Measurements from ENCODE around the gene FST. TPM values are rescaled to one million over a fixed set of nuclear protein-coding genes. Genes with fewer than 3 reads are reported as not detected.

FST gene
- total RNA-seq, 3 donors from 2014 or later (not counting 1 experiment from before 2014, with no cell fraction given) = not detected

- no peak overlapping the region for H3K27ac ChIP-seq (ENCODE audit: low read length)
- Mint-ChIP-seq H3K9me3 (no peaks in the 10 kb centered on the region), H3K36me3 (no peaks in the 10 kb centered on the region), H3K27ac (no peak overlapping the region), H3K4me1 (no peaks in the 10 kb centered on the region), H3K27me3 (ENCODE audit: low read depth in 2 of 2) (peaks cover 13 to 34% of the 10 kb centered on the region in 2 donors), H3K4me3 (no peak overlapping the region)
- WGBS (ENCODE audit: insufficient coverage) = 60% methylated on average over 2 of the region's 2 CpGs
- DNase-seq (no peak), ATAC-seq (no peak)
- peaks cover 2% of the 10 kb centered on the region for H3K27me3 ChIP-seq (ENCODE audit: control insufficient read depth, insufficient read depth, low read length)
- TF ChIP-seq, protein P1, sequence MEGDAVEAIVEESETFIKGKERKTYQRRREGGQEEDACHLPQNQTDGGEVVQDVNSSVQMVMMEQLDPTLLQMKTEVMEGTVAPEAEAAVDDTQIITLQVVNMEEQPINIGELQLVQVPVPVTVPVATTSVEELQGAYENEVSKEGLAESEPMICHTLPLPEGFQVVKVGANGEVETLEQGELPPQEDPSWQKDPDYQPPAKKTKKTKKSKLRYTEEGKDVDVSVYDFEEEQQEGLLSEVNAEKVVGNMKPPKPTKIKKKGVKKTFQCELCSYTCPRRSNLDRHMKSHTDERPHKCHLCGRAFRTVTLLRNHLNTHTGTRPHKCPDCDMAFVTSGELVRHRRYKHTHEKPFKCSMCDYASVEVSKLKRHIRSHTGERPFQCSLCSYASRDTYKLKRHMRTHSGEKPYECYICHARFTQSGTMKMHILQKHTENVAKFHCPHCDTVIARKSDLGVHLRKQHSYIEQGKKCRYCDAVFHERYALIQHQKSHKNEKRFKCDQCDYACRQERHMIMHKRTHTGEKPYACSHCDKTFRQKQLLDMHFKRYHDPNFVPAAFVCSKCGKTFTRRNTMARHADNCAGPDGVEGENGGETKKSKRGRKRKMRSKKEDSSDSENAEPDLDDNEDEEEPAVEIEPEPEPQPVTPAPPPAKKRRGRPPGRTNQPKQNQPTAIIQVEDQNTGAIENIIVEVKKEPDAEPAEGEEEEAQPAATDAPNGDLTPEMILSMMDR (IDR thresholded peaks at IDR 0.05) = no peak
- intact Hi-C loops (cut with micrococcal nuclease) = no loop called here
- H3K4me1 ChIP-seq (ENCODE audit: control insufficient read depth, insufficient read depth, low read length) = no peaks in the 10 kb centered on the region
- no peak overlapping the region for H3K4me3 ChIP-seq (ENCODE audit: low read length)
- no peaks in the 10 kb centered on the region for H3K36me3 ChIP-seq (ENCODE audit: control insufficient read depth, insufficient read depth, low read length)
- H3K9me3 ChIP-seq (ENCODE audit: control insufficient read depth, insufficient read depth, low read length) = no peaks in the 10 kb centered on the region
Measured at GRCh38 chr5:53463909-53464621, 16.4 kb upstream of the FST start.

DNA sequence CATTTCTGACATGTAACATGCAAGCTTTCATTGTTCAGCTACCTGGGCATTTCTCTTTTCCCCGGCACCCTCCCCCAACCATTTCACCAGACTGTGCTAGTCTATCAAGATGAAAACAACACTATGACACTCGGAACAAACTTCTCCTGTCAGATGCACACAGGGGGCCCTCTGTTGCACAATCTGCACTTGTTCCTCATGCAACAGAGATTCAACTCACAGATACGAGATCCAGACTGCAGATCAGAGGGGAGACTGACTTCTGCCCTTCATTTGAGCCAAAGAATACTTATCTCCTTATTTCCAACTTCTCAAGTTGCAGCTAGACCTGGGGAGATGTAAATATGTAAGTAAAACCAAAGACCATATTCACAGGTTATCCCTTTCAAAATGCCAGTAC is 15.7 kb upstream of the FST start:
- DNase-seq (no peak), ATAC-seq (peak in 1 of 3 donors; percentile 49)
- no peaks in the 10 kb centered on the region for H3K9me3 Mint-ChIP-seq
- H3K9me3 ChIP-seq (ENCODE audit: control insufficient read depth, insufficient read depth, low read length) = no peaks in the 10 kb centered on the region
- no peaks in the 10 kb centered on the region for H3K4me1 ChIP-seq (ENCODE audit: control insufficient read depth, insufficient read depth, low read length)
- no peak overlapping the region for H3K4me3 ChIP-seq (ENCODE audit: low read length)
- 59% methylated on average over 3 of the region's 3 CpGs for WGBS (ENCODE audit: insufficient coverage)
- H3K27me3 Mint-ChIP-seq (ENCODE audit: low read depth in 2 of 2) = peaks cover 14 to 27% of the 10 kb centered on the region in 2 donors
- peaks cover 2% of the 10 kb centered on the region for H3K27me3 ChIP-seq (ENCODE audit: control insufficient read depth, insufficient read depth, low read length)
- no peak overlapping the region for H3K4me3 Mint-ChIP-seq
- TF ChIP-seq, protein P1 (IDR thresholded peaks at IDR 0.05) = no peak
- no peaks in the 10 kb centered on the region for H3K4me1 Mint-ChIP-seq
- H3K27ac ChIP-seq (ENCODE audit: low read length) = no peak overlapping the region
- no peaks in the 10 kb centered on the region for H3K36me3 ChIP-seq (ENCODE audit: control insufficient read depth, insufficient read depth, low read length)
- H3K36me3 Mint-ChIP-seq = no peaks in the 10 kb centered on the region
- intact Hi-C loops (cut with micrococcal nuclease) = no loop called here
- no peak overlapping the region for H3K27ac Mint-ChIP-seq

DNA sequence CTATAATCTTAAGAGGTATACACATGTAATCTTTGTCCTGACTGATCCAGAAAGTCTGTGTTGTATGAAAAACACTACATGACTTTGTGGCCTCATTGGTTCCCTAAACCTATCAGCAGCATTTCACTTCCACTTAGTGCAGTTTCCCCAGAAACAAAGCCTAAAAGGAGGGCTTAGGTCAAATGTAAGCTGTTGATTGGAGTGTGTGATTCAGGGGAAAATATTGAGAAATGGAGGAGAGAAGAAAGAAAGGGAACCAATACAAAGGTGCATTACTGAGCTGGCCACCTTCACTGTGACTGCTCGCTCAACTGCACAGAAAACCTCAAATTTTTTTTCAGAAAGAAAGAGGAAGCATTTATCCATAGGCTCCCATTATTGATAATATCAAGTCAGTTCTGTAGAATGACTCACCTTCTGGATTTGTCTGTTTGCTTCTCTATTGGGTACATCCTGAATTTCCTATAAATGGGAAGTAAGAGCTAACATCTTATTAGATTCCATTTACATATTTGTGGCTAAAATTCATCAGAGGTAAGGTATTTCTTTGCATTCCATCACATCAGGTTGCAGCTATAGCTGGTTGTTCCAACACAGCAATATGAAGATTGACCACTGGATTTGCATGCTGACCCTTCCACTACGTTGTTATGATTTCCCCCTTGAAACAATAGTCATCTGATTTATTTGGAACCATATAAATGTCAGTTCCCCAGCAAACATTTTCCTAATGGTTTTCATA is 10.3 kb upstream of the FST start:
- no peak overlapping the region for H3K27ac ChIP-seq (ENCODE audit: low read length)
- H3K27ac Mint-ChIP-seq = no peak overlapping the region
- DNase-seq (no peak), ATAC-seq (no peak)
- H3K36me3 ChIP-seq (ENCODE audit: control insufficient read depth, insufficient read depth, low read length) = no peaks in the 10 kb centered on the region
- H3K27me3 ChIP-seq (ENCODE audit: control insufficient read depth, insufficient read depth, low read length) = peaks cover 13% of the 10 kb centered on the region
- no peak overlapping the region for H3K4me3 Mint-ChIP-seq
- H3K4me1 Mint-ChIP-seq = no peaks in the 10 kb centered on the region
- no peaks in the 10 kb centered on the region for H3K36me3 Mint-ChIP-seq
- no peak overlapping the region for H3K4me3 ChIP-seq (ENCODE audit: low read length)
- H3K4me1 ChIP-seq (ENCODE audit: control insufficient read depth, insufficient read depth, low read length) = no peaks in the 10 kb centered on the region
- no peaks in the 10 kb centered on the region for H3K9me3 ChIP-seq (ENCODE audit: control insufficient read depth, insufficient read depth, low read length)
- no peaks in the 10 kb centered on the region for H3K9me3 Mint-ChIP-seq
- H3K27me3 Mint-ChIP-seq (ENCODE audit: low read depth in 2 of 2) = peaks cover 16 to 34% of the 10 kb centered on the region in 2 donors
- intact Hi-C loops (cut with micrococcal nuclease) = loop anchor here (10.0 kb wide), 1 partner anchor 755 kb away; no protein-coding TSS in a partner anchor
- TF ChIP-seq, protein P1 (IDR thresholded peaks at IDR 0.05) = no peak
- WGBS (ENCODE audit: insufficient coverage) = 75% methylated on average over 2 of the region's 2 CpGs

Measured in natural killer cell (primary cell).